Superior temporal gyrus (tissue), 1 donor: ENCODE results near the gene GPR146.

Source experiments
- DNase-seq: peaks from one replicate; pipeline ENCODE4 v3.0.0-alpha.2; 2016; ENCODE audit errors: extremely low spot score

The GPR146 gene

DNA sequence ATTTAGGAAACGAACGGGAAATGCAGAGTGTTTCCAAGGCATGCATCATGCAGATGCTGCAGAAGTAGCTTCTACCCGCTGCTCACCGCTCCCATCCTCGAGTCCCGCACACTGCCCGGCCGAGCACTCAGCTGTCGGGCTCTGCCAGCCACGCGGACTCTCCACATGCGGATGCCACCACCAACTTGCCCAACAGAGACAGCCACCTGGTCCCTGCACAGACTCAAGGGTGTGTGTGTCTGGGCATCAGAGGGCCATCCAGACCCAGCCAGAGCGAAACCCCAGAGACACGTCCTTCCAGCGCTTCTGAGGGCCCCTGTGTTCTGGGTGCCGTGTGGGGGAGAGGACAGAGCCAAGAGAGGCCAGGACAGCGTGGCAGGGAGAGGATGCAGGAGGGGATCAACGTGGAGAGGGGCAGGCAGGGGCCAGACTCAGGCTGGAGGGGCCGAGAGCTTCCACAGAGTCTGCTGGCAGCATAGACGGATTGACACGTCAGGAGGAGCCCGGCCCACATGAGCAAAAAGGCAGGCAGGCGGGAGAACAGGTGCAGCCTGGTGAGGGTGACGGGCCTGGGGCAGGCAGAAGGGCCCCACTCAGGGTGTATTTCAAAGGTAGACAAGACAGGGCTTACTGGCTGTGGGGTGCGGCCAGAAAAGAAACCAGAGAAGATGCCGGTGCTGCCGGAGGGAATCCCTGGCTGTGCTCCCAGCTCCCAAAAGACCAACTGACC is 61.9 kb downstream of the GPR146 start:
- DNase-seq, result no peak

DNA sequence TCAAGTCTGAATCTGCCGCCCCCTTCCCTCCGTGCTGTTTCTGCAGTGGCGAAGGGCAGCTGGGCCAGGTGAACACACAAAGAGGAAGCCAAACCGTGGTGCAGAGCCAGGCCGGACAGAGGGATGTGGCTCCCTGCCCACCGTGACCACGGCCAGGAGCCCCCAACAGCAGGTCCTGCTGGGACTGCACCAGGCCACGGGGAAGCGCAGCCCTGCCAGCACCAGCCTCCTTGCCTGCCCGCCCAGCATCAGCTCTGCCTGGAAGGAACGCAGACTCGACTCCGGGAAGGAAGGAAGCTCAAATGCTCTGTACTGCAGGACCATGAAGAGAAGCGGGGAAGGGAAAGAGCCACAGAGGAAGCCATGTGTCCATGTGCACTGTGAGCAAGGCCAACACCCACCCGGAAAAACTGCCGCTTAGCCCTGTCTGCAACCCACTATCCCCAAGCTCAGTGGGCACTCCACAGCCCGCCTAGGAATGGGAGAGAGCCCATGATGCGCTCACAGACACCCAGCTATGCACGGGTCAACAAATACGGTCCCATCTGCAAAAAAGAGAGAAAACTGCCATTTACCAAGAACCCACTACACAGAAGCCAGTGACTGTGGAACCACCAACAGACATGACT is 62.6 kb downstream of the GPR146 start:
- DNase-seq, result no peak

DNA sequence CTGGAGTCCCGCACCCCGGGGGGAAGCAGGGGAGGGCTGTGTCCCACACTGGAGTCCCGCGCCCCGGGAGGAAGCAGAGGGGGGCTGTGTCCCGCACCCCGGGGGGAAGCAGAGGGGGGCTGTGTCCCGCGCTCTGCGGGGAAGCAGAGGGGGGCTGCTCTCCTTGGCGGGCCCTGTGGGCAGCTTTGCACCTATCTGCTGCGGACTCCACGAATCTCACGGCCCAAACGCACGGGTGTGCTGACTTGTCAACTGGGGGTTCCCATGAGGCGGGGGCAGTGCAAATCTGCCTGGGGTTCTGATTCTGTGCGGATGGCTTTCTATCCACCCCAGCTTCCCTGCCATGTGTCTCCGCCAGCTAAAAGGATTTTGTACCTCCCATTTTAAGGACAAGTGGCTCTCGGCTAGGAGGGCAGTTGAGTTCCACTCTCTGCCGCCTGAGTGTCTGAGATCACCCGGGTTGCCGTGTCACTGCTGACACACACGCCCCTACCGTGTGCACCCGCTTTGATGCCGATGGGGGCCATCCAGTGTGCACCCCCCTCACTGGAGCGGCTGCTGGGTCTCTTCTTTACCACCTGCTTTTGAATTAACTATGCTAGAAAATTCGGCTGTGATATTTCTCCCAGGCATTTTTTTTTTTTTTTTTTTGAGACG is 64.0 kb downstream of the GPR146 start:
- DNase-seq, result no peak
